Measurements from ENCODE around the gene CAMTA1.
"Not testable (repeated sequence)": the region's sequence is repeated elsewhere in the genome, so short reads cannot be mapped to it uniquely, and the experiment has no call there.

CAMTA1 gene

DNA sequence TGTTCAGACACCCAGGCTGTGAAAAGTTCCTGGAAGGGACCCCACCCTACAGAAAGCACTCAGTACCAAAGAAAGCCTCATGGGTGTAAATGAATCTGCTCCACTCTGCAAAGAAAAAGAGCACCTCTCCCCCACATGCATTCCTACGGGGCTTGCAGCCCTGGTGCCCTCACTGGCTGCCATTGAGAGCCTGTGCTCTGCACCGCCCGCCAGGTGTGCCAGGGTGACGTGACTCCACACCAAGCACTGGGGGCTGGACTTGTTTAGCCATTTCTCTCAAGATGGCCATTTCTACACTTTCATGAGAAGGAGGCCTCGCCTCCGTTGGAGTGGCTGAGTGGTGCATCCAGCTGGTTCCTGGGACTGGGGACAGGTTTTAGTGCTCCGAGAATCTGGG, 605.3 kb downstream of the CAMTA1 start:
- DNase-seq = no peak

DNA sequence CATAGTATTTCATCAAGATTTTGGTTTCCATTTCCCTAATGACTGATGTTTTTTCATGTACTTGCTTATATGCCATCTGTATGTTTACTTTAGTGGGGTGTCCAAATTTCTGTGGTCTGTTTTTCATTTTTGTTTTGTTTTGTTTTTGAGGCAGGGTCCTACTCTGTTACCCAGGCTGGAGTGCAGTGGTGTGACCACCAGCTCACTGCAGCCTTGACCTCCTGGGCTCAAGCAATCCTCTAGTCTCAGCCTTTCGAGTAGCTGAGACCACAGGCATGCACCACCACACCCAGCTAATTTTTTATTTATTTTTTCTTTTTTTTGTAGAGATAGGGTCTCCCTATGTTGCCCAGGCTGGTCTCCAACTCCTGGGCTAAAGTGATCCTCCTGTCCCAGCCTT, 607.9 kb downstream of the CAMTA1 start:
- no peak for DNase-seq

DNA sequence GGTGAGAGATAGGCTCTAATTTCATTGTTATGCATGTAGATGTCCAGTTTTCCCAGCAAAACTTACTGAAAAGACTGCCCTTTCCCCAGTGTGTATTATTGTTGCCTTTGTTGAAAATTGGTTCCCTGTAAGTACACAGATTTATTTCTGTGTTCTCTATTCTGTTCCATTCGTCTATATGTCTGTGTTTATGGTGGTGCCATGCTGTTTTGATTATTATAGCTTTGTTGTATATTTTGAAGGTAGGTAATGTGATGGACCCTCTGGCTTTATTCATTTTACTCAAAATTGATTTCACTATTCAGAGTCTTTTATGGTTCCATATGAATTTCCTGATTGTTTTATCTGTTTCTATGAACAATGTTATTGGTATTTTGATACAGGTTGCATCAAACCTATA, 610.0 kb downstream of the CAMTA1 start:
- DNase-seq = no peak

DNA sequence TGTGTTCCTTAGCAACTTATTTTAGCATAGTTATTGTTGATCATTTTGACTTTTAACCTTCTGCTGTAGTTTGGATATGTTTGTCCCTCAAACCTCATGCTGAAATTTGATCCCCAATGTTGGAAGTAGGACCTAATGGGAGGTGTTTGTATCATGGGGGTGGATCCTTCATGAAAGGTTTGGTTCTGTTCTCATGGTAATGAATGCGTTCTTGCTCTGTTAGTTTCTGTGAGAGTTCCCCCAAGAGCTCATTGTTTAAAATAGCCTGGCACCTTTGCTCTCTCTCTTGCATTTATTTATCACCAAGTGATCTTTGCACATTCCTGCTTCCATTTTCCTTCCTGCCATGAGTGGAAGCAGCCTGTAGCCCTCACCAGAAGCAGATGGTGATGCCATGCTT, 613.7 kb downstream of the CAMTA1 start:
- no peak for DNase-seq

DNA sequence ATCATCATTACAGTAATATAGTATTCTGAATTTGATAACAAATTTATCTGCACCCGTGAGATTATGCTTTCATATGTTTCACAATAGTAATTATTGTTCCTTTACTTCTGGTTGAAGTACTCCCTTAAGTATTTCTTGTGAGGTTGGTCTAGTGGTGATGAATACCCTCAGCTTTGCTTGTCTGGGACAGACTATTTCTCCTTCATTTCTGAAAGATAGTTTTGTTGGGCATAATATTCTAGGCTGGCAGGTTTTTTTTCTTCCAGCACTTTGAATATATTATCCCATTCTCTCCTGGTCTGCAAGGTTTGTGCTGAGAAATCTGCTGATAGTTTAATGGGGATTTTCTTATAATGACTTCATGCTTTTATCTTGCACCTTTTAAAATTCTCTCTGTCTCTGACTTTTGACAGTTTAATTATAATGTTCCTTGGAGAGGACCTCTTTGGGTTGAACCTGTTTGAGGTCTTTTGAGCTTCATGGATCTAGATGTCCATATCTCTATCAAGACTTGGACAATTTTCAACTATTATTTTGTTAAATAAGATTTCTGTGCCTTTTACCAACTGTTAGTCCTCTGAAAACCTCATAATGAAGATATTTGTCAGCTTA, 614.4 kb downstream of the CAMTA1 start:
- no peak for DNase-seq

DNA sequence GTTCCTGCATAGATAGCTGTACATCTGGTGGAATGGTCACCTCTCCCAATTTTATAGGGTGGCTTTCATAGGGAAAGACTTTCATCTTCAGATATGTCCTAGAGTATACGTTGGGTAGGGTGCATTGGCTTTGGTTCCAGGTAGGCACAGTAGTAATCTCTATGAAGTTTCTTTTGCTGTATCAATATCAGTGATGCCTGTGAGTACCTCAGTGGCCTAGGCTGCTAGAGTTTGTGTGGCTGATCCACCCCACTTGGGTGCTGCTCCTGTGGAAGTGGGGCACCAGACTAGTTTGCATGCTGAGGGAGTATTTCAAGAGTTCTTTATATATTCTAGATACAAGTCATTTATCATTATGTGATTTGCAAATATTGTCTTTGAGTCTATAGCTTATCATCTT, 615.3 kb downstream of the CAMTA1 start:
- DNase-seq = no peak

DNA sequence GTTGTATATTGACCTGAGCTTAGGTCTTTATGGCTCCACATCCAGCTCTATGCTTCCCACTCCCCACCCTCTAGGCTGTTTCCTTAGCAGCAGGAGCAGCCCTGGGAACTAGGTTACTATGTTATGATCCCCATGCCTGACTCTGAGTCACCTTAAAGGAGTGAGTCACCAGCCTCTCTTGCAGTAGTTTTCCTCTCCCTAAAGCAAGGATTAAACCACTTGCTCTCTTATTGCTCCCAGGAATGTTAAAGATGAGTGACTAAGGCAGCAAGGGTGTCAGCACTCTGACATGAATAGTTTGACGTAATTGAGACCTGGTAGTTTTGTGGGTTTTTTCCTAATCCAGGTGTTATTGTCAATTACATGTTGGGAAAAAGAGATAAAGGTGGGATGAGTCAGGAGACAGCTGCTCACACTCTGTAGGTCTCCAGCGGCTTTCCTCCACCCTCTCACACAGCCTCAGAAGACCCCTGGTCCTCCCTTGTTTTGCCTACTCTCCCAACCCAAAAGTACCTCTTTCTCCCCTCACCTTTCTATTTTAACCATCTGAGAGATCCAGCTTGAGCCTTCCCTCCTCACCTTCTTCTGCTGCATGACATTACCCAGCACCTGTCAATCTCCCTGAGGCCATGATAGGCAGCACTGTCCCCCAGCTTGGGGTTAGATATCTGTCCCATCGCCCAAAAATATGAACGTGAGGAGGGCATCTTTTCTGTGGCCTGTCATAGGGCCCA, 616.7 kb downstream of the CAMTA1 start:
- peak in 23 of 56 donors; percentile 18 to 79 (median 42) for DNase-seq

DNA sequence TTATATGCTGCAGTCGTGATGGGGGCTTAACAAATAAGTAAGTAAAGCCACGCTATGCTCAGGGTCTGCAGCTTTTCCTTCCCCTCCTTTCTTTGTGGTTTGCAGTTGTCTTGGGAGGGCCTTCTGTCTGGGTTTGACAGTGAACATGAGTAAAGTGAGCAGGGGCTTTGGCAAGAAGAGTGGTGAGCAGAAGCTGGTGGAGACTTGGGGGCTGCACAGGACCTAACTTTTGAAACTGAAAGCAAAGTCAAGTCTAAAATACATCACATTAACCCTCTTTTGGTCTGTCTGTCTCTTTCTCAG, 617.2 kb downstream of the CAMTA1 start:
- no peak for DNase-seq

DNA sequence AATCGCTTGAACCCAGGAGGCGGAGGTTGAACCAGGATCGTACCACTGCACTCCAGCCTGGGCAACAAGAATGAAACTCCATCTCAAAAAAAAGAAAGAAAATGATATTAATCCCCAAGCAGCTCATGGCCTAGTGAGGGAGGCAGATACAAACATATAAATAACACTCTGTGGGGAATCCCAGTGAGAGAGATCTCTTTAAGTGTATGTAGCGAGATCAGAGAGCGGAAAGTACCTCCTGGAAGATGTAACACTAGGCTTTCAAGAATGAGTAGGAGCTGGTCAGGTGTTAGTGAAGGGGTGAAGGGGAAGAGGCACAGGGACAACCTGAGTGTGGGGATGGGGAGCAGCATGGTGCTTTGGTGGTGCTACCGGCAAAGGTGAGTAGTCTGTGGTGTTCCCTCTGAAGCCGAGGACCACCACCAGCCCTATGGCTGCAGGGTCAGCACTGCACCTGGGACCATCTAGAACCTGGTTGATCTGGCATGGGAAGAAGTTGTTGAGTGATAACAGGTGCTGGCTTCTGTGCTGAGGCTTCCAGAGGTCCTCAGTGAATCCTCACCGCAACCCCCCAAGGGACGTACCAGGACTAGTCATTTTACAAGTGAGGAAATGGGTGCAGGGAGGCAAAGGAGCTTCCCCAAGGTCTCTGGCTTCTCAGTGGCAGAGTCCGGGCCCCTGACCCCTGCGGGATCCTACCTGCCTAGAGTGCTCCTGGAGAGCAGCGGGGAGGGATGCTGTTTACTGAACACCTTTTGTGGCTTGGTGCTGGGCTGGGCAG, 618.2 kb downstream of the CAMTA1 start:
- DNase-seq = no peak

DNA sequence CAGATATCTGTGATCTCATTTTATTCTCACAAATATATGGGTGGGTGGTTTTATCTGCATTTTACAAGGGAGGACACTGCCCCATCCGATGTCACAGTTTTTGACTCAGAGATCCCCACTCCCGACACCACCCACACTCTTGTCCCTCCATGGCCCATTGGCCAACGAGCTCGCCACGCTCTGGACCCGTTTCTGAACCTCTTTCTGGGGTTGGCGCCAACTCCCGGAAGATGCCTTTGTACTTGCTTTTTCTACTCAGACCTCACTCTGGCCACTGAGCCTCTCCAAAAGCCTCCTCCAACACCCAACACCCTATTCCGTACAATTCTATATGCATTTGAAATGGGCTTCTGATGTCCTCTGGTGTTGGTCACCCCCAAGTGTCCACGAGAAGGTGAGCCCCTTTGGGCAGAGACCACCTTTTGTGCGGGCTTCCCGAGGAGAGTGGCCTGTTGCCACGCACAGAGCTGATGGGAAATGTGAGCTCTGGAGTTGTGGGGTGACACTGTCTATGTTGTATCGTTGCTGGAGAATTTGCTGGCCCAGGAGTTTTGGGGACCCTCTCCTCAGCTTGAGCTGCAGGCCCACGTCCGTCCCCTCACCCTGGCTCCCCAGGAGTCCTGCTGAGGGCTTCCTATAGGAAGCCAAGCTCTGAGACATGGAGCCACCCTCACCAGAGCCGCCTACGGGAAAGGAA, 618.9 kb downstream of the CAMTA1 start:
- DNase-seq = no peak

DNA sequence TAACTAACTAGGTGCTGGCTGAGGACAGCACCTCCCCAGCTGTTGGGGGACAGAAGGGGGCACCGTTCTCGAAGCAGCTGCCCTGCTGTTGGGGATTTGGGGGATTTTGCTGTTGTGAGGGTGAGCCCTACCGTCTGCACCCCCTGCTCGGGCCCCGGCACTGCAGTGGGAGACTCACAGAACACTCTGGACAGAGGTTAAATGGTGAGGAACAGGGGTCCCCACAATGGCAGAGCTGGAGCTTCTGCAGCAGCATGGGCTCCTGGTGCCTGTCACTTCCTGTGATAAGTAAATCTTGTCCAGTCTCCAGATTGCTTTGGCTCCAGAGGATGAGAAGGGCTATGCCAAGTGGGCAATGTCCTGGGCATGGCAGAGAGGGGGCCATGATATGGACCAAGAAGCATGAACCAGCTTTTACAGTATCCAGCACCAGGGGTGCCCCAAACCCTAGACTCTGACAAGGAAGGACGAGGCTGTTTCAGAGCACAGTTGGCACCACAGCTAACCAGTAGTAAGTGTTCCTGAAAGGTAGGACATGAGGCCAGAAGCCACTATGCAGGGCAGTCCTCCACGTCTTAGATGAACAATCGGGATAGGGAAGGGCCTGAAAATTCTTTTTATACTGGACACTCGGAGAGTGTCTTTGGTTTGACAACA, 620.7 kb downstream of the CAMTA1 start:
- no peak for DNase-seq

DNA sequence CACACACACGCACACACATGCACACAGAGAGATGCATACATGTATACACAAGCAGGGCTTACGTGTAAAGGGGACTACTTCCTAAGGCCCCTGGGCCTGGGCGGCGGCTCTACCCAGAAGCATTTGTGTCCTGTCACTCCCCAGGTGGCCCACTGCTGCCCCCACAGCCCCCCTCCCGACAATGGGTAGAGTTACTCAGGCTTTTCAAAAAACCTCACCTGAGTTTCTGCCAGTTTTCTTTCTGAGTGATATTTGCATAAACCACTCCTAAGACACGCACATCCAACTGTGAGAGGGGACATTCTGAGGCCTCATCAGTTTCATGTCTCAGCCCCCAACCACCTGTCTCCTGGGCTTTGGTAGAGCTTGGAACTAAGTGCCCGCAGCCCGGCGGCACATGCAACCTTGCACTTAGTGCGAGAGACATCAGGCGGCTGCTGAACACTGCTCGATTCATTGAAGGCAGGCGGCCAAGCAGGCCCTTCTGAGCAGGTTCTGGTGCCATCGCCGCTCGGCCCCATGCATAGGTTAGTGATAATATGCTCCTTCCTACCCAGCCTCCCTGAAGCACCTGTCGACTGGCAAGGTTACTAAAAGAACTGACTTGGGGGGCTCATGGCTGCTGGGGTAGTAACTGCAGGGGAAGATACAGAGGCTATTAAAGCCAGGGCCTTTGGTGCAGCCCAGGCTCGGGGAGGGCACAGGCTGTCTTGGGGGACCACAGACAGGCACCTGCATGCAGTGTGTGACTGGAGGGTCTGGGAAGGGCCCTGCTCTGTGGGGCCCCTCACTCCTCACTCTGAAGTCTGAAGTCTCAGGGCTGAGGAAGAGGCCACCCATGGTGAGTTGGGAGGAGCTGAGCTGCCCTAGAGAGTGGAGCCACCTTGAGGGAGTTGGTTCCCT, 621.6 kb downstream of the CAMTA1 start:
- no peak for DNase-seq

DNA sequence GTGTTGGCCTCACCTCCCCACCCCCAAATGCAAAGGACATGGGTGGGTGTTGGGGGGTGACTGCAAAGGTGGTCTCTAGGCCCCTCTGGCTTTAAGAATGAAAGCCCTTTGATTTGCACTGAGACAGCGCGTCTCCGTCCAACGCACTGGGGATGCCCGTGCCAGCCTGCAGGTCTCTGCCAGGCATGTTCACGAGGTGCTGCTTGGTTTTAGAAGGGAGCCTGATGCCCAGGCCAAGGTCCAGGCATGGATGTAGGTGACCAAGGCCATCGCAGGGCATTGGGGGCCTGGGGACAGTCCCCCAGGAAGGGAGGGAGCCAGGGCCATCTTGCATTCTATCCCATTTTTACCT, 622.3 kb downstream of the CAMTA1 start:
- no peak for DNase-seq

DNA sequence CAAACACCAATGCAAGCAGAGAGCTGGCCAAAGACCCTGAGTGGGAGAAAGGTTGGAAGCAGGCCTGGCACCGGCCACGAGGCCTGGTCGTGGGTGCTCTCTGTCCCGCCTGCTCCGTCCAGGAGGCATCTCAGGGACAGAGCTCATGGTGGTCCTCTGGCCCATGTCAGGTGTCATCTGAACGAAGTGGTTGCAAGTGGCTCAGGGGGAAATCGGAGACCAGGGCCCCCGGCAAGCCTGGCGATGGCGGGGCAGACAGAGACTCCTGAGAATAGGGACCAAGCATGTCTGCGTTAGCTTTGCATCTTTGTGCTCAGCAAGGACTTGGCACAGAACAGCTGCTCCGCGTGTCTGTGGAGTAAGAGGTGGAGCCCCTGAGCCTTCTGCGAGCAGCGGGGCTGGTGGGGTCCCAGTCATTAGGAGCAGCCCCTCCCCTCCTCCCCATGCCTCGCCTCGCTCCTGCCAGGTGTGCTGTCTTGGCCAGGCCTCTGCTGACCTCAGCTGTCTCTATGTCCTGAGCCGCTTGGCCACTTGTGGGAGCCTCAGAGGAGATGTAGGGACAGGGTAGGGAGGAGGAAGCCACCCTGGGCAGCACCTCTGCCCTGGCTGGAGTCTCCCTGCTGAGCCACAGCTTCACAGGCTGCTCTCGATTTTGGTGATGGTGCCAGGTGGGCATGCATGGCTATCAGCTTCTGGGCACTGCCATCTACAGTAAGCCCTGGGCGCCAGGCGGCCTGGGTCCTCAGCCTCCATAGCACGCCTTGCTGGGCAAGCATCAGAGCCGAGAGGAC, 622.9 kb downstream of the CAMTA1 start:
- no peak for DNase-seq

DNA sequence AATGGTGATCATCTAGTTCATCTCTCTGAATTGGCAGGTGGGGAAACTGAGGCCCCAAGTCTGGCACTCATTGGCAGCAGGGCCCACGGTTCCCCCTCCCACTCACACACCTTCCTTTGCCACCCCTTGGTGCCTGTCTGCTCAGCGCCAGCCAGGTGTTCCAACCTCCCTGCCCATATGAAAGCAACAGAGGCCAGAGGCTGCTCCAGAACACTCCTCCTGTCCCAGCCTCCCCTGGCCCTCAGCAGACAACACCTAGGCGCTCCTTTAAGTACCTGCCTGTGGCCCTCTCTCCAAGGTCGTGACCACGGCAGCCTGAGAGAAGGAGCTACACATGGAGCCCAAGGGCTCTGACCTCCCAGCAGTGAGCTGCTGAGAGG, 623.5 kb downstream of the CAMTA1 start:
- DNase-seq = no peak

DNA sequence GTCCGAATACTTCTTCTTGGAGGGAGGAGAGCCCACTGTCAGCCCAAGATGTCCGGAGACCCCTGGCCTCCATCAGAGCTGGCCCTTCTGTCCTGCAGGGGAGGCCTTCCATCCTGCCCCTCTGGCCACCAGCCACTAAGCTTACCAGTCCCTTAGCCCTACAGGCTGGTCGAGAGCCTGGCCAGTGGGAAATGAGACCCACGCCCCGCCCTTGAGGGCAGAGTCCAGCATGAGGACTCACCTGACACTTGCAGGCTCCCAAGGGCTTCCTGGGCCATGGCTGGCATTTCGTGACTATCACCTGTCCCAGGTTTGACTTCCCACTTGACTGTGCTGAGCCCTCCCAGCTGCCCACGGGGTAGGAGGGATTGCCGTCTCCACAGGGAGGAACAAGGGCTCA, 624.0 kb downstream of the CAMTA1 start:
- no peak for DNase-seq

DNA sequence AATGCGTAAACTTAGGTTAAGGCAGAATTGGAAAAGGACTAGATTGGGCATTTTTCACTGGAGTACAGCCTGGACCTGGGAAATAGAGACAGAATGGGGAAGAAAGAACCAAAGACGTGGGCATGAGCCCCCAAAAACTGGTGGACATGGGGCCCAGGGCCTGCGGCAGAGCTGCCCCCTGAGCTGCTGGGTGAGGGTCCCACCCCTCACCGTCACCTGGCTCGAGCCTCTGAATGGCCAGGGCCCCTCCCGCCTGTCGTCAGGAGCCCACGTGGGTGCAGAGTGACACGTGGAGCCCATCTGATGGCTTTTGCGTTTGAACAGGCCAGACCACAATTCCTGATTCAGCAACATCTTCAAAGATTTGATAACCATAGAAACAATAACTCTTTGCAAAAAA, 624.9 kb downstream of the CAMTA1 start:
- DNase-seq = no peak

DNA sequence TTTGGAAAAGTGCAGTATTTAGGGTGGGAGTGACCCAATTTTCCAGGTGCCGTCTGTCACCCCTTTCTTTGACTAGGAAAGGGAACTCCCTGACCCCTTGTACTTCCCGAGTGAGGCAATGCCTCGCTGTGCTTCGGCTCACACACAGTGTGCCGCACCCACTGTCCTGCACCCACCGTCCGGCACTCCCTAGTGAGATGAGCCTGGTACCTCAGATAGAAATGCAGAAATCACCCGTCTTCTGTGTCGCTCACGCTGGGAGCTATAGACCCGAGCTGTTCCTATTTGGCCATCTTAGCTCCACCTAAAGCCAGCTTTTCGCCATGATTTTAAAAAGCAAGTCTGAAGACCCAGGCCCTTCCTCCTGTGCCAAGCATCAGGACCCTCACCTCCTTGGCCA, 632.4 kb downstream of the CAMTA1 start:
- DNase-seq = not testable (repeated sequence)

DNA sequence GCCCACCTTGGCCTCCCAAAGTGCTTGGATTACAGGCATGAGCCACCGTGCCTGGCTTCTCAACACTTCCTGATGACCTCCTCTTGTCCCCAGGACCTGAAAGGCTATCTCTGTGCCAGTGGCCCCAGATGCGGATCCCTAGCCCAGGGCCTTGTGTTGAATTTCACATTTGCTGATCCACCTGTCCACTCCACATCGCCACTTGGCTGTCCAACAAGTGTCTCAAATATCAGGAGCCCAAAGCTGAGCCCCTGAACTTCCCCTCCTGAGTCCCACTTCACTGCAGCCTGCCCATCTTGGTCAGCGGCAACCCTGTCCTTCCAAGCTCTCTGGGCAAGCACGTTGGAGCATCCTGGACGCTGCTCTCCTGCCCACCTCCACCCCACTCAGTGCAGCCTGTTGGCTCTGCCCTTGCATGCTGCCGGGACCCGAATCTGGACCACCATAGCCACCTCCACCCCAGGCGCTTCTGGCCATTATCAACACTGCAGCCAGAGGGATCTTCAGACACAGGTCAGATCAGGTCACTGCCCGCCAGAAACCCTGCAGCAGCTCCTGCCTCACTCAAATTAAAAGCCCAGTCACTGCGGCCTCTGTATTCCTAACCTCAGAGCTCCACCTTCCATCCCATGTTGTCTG, 633.3 kb downstream of the CAMTA1 start:
- DNase-seq = no peak

DNA sequence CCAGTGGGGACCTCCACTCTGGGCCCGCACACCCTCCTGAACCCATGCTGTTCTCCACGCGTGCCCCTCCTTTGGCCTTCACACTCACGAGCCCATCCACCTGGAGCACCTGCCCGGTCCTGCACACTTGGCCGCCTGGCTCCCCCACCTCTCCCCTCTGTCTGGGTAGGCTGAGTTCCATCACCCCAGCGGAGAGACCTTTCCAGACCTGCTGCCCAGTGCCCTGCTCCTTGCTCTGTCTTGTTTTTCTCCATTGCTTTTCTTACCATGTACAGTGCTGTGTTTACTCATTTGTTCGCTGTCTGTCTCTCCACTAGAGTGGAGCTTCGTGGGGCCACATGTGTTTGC, 634.8 kb downstream of the CAMTA1 start:
- DNase-seq = no peak

Measured in nucleus accumbens (tissue), 56 donors.